Stimulated activated CD4-positive, alpha-beta T cell treated with anti-CD3 and anti-CD28 coated beads, Interleukin-4, amount 100 ng/mL, for 24 hours (primary cell): ENCODE results near the gene DENND1B.
"Not testable (repeated sequence)": the region's sequence is repeated elsewhere in the genome, so short reads cannot be mapped to it uniquely, and the experiment has no call there.

Source experiments
- DNase-seq: peaks from one replicate; pipeline ENCODE4 v3.0.0-alpha.2; 2020

The DENND1B gene

DNA sequence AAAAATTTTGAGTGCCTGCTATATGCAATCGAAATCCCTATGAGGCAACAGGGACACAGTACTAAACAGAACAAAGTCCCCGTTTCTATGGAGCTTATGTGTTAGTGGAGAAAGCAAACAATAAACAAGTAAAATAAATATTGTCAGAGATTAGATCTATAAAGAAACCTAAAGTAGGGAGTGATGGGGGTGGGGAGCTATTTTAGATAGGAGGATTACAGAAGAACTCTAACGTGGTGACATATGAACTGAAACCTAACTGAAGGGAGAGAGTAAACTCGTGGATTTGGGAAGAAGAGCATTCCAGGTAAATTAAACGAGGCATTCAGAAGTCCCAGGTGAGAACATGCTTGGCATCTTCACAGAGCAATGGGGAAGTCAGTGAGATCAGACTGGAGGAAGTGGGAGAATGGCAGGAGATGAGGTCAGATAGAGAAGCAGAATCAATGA lies 154.5 kb downstream of the DENND1B start:
- DNase-seq, result no peak

DNA sequence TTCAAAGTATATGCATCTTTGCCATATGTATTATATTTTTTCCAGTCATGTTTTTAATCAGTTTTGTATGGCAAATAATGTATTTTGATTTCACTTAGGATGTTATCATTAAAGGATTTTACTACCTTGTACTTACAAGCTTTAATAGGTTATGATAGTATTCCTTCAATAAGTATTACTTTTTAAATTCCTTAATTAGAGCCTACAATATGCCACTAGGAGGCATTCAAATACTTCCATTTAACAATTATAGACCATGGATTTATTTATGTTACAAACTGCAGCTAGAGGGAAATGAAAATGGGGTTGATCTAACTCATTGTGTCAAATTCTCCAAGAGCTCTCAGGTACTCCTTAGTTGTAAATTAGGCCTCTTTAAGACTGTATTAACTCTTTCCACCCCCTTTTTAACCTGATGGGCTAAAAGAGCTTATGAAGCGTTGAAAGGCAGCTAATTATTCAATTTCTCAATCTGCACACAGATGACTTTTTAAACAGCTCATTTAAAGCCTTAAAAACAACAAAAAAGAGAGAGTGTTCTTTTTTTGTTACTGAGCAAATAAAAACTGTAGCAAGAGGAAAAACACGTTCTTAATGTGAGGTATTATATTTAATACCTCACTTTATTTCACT lies 156.2 kb downstream of the DENND1B start:
- no peak for DNase-seq

DNA sequence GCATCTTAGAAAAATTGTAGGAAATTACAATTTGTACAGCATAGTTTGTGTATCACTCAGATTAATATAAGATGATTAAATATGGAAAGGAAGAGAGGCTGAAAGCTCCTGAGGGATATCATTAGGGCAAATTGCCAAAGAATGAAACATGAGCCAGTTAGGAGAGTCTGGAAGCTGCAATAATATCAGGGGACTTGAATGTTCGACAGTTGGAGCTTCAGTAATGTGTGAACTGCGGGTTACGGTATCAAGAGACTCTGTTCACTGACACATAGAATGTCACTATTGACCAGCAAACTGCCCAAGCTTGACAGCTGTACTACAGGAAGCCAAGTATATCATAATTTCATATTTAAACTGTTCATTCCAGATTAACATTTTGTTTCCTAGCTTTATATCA lies 157.2 kb downstream of the DENND1B start:
- DNase-seq, result no peak

DNA sequence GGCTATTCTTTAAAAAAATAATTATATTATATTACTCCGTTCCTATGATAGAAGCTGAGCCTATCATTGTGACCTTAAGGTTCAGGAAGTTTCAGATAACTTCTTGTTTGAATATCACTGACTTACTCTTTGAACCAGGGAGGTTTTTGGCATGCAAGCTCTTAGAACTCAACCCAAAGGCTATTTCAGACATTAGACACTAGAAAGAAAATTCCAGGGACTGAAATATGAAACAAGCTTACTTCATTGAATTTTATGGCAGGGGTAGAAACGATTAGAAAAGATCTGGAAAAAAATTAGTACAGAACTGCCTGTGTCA lies 159.6 kb downstream of the DENND1B start:
- DNase-seq, result no peak

DNA sequence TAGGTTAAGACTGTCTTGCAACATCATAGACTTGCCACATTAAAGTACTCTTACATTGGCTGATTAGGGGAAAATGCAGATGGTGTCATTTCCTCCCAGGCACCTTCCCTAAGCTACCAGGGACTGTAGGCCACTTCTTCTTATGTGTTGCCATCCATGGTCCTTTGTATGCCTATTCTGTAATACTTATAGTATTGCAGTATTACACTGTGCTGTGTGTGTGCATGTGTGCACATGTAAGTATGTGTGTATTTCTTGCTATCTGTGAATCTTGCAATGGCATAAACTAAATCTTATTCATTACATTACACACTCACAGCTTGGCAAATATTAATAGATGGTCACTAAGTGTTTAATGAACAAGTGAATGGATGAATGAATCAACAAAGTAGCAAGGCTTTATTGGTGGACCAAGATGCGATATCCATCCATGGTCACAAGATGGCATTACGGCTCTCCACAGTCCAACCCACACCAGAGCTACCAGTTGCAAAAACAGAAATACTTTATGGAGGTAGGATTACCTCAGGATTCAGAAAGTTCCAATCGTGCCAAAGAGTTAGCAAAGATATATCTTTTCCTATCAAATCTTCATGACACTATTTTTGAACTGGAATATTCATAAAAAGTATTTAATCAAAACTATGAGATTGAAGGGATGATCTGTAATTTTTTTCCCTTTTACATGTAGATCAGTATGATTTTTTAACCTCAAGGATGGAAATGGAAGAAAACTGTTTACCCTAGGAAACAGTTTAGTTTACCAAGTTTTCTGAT lies 160.2 kb downstream of the DENND1B start:
- peak; percentile 27 for DNase-seq

DNA sequence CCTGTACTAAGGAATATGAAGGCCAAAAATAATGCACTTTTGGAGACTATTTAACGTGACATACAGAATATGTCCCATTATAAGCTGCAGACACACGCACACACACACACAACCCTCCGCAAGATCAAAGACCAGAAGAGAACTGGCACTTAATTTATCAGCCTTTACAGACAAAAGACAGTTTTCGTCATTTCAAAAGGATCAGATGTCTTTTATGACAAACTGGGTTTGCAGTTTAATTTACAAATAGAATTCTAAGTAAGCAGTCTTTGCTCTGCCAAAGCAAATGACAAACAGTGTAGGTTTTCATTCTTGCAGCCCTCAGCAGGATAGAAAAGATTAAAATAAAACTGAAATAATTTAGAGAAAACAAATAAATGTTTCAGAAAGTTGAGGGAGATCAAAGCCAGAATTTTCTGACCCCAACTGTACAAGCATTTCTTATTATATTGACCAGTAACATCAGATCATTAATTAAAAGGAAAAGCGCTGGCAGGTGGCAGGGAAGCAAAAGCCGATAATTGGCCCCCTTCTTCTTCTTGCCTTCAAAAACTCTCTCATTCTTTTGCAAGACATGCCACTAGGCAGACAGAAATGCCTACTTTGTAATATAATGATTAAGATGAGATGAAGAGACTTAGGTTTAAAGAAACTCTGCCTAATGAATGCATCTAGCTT lies 169.0 kb downstream of the DENND1B start:
- no peak for DNase-seq

DNA sequence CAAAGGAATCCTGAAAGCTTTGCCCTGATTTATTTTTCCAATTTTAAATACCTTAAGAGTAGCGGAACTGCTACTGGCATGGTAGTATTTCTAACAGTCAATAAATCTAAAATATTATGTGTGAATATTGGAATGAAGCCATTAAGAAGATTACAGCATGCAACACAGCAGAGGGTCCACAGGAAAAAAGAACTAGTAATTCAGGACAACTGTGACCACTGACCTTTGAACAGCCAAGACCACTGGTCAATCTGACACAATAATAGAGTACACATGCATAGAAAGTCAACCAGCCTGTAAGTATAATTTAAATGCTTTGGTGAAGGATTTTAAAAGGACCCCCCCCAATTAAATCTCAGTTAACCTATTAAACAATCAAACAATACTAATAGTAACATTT lies 171.0 kb downstream of the DENND1B start:
- DNase-seq, result no peak

DNA sequence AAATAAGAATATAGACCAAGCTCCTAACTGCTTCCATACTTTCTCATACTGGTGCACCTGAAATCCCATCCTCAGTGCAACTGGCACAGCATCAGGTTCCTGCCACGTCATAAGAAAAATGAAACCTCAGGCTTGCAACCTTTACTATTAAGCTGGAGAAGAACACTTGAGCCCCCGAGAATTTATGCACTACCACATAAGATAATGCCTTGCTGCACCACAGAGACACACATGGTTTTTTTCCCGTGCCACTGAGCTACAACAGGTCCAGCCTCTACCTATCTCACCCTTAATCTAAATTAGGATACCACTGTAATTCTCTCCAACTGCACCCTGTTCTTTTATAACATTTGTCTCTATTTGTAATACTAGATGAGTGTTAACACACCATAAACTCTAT lies 174.5 kb downstream of the DENND1B start:
- DNase-seq, result no peak

DNA sequence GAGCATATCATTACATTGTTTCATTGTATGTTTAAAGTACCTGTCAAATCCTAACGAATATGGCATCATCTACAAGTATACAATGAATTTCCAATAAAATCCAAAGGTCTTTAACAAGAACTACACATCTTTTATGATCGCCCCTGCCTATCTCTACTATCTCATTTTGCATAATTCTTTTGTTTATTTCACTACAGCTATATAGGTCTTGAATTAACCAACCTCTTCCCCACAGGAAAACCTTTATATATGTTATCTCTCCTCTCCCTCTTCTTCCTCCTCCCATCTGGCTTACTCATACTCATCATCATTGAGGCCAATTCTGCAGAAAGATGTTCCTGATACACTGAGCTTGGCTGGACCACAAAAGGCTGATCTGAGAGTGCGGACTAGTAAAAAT lies 175.5 kb downstream of the DENND1B start:
- DNase-seq, result no peak

DNA sequence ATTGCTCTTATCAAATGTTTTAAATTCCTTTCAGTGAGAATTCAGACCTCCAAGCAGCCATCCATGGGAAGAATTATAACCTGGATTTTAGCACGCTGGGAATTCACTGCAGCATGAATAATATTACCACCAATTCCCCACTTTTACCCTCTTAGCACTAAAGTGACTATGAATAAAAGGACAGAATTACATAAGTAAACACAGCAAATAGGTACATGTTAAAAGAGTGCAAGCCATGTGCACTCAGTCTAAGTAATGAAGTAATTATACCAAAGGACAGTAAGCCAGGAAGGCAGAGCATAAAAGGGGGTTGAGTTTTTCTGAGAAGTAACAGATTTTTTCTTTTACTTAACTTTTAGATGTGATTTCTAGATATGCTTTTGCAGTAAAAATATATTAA lies 176.3 kb downstream of the DENND1B start:
- DNase-seq, result no peak

DNA sequence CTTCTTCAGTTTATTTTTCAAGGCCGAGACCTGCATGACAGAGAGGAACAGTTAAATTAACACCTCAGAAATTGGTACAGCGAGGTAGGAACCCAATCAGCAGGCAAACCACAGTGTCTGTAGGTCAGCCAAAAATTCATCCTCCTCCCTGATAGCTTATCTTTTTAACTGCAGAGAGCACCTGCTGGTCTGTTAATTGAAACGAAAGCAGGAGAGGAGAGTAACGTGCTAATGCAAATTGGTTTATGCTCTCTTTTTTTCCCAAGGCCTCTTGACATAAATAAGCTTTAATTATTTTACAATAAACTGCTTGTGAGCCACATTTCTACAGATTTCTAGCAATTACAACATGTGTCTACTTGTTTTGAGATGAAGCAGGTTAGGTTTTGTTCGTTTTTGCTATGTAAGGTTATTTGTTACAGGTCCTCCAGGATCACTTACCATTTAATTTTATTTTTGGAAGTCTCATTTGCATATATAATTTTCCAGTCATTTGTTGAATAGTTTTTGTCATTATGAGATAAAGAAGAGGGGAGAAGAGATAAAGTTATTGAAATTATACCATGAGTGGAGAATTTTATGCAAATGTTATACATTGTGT lies 179.9 kb downstream of the DENND1B start:
- no peak for DNase-seq

DNA sequence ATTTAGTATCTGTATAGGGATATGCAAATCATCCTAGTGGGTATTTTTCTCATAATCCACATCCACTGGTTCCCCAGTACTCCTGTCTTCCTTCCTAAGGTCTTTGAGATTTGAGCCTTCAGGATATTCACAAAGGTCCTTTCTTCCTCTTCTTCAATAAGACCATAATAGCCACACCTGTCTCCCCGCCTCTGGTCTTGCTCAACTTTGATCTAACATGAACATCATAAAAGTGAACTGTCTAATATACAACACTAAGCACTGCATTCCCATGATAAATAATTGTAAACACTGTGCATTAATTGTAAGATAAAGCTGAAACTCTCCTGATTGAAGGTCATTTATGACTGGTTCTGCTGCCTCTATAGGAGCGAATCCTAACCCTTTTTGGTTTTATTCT lies 184.6 kb downstream of the DENND1B start:
- no peak for DNase-seq

DNA sequence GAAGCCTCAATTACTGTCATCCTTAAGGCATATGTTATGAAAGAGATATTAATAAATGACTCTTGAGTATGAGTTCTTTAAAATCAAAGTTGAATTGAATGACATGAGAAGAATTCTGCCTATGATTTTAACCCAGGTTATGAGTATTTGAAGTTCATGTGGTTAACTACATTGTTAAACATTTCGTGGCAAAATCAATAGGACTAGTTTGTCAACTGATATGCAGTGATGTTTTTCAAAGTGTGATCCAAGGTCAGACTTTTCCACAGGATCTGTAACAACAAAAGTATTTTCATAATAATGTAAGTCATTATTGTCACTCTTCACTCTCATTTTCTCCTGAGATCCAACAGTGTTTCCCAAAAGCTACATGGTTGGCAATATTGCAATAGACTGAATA lies 189.5 kb downstream of the DENND1B start:
- DNase-seq, result no peak

DNA sequence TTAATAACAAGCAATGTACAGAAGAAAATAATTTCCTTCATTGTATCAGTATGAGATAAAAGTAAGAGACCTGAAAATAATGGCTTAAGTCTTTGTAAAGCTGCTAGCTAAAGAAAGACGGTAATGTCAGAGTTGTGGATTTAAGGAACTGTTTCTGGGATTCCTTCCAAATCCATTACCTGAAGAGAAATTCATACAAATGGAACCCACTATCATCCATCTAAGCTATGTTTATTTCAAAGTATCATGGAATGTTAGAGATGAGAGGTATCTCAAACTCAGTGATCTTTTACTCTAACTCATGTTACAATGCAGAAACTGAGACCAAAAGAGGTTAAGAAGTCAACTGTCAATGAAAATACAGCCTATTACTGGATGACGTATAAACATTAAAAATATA lies 197.7 kb downstream of the DENND1B start:
- DNase-seq, result no peak

DNA sequence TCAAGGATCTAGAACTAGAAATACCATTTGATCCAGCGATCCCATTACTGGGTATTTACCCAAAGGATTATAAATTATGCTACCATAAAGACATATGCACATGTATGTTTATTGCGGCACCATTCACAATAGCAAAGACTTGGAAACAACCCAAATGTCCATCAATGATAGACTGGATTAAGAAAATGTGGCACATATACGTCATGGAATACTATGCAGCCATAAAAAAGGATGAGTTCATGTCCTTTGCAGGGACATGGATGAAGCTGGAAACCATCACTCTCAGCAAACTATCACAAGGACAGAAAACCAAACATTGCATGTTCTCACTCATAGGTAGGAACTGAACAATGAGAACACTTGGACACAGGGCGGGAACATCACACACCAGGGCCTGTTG lies 199.7 kb downstream of the DENND1B start:
- not testable (repeated sequence) for DNase-seq

DNA sequence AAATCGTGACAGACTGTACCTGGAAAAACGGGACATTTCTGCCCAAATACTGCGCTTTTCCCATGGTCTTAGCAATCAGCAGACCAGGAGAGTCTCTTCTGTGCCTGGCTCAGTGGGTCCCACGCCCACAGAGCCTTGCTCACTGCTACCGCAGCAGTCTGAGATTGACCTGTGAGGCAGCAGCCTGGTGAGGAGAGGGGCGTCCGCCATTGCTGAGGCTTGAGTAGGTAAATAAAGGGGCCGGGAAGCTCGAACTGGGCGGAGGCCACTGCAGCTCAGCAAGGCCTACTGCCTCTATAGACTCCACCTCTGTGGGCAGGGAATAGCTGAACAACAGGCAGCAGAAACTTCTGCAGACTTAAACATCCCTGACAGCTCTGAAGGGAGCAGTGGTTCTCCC lies 203.1 kb downstream of the DENND1B start:
- DNase-seq, result no peak

DNA sequence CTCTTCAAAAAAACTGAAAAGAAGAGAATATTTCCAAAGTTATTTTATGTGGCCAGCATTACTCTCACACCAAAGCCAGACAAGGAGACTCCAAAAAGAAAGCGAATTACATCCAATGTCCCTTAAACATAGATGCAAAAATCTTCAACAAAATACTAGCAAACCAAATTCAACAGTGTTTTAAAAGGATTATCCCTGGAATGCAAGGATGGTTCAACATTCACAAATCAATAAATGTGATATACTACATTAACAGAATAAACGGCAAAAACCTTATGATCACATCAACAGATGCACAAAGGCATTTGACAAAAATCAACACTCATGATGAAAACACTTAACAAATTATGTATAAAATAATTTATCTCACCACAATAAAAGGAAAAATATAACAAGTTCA lies 207.8 kb downstream of the DENND1B start:
- no peak for DNase-seq

DNA sequence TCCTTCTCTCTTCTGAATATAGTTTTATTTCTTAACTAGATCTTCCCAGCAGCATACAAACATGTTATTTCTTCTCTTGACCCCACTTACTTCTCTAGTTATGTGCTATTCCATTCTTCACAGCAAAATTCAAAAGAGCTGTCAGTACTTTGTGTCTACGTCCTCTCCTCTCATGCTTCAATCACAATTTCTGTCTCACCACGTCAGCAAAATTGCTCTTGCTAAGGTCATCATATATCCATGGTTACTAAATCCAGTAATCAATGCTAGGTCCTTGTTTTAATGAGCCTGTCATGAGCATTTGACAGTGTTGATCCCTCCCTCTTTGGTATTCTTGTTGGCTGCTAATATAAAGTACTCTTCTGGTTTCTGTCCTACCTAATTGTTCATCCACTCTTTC lies 214.2 kb downstream of the DENND1B start:
- DNase-seq, result no peak

DNA sequence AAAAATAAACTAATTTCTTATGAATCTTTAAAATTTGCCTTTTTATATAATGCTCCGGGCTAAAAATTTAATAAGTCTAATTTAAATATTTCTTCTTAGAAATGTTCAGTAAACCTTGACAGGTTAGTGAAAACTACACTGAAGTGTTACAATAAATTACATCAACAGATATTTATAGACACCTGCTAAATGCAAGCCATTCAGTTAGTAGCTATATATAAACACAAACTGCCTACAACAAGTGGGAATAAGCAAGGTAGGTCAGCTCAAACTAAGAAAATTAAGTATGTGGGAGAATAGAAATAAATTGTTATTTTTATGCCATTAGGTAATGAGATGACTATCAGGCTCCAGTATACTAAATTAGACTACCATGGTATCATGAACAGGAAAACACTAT lies 215.6 kb downstream of the DENND1B start:
- DNase-seq, result no peak

DNA sequence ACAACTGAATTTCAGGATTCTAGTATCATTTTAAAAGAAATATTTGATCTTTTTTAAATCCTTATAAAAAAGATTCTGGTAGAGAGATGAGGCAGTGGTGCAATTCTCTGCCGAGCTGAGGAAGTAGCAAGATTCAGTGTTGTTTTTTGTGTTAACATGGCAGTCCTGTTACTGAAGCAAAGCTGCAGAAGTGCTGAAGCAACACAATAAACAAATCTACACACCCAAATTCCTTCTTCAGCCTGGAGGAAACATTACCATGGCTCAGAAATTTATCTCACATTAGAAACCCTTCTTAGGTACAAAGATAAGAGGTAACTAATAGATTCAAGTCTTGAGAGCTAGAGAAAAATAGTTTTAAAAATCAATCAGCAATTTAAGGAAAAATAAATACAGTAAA lies 216.0 kb downstream of the DENND1B start:
- DNase-seq, result no peak

DNA sequence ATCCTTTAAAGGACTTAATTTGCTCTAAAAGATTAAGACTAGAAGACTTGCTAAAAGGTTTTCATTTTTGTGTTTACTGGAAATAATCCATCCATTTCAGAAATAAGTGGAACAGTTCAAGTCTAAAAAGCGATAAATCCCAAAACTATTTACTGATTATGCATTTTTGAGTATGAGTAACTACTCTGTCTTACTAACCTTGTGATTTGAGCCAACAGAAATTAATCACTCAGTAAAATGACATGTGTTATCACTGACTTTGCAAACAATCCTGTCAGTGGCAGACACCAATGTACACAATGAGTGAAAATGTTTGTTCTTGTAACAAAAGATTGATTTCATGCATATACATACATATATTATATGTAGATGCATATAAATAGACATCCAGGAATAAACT lies 218.0 kb downstream of the DENND1B start:
- DNase-seq, result no peak

DNA sequence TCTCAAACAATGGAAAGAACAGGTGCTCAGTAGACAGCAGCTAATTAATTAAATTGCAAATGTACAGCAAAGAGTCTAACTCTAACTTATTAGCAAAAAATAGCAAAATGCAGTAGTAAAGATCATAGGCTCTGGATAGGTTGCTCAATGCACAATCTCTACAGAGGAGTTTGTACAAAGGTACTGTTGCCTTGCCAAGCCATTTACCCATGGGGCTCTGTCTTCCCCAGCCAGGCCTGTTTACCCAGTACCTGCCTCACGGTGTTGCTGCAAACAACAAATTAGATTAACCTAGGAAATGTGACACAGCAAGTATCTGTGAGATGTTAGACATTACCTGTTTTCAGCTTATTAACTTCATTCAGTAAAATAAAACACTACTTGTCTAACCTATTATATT lies 222.0 kb downstream of the DENND1B start:
- DNase-seq, result no peak

DNA sequence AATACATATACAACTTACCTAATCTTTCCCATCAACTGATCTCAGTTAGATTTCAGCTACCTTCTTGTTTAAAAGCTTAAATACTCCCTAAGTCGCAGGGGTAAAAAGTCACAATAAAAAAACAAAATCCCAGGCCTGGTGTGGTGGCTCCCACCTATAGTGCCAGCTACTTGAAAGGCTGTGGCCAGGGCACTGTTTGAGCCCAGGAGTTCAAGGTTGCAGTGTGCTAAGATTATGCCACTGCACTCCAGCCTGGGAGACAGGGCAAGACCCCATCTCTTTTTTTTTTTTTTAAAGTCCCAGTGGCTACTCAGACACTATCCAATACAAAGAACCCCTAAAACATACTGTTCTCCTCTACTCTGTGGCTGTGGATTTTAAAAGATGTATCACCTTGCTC lies 228.3 kb downstream of the DENND1B start:
- DNase-seq, result no peak

DNA sequence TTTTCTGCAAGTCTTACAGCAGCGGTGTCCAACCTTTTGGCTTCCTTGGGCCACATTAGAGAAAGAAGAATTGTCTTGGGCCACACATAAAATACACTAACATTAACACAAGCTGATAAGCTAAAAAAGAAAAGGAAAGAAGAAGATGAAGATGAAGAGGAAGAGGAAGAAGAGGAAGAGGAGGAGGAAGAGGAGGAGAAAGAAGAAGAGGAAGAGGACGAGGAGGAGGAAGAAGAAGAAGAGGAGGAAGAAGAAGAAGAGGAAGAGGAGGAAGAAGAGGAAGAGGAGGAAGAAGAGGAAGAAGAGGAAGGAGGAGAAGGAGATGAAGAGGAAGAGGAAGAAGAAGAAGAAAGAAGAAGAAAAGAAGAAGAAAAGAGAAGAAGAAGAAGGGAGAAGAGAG lies 230.7 kb downstream of the DENND1B start:
- DNase-seq, result no peak
